ENCODE measurements around the gene PKNOX2.

The PKNOX2 gene

DNA sequence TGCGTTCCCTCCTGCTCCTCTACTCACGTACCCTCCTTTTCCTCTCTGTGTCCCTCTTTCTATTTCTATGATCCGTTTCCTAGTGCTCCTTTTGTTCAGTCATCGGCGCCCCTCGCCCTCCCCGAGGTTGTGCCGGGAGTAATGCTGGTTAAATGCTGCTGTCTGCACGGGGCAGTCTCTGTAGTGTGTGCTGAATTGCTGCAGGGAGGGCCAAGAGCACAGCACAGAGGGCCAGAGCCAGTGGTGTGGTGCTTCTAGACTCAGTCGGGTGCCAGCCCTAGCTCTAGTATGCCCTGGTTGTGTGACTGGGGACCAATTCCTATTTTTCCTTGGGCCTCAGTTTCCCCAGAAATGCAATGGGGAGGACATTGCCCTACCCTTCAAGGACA lies 98.3 kb downstream of the PKNOX2 start:
- no peak for TF ChIP-seq FOXP2 (optimal IDR thresholded peaks at IDR 0.05; ENCODE audit: borderline replicate concordance, extremely low read depth, extremely low read length, insufficient read depth)
- no peak for TF ChIP-seq TAF1 (IDR thresholded peaks at IDR 0.05; ENCODE audit: borderline replicate concordance, insufficient read depth, low read length)
- no peak for TF ChIP-seq POLR2AphosphoS5 (IDR thresholded peaks at IDR 0.05; ENCODE audit: low read depth, low read length)
- no peak for TF ChIP-seq SIN3A (IDR thresholded peaks at IDR 0.05; ENCODE audit: borderline replicate concordance, insufficient read depth, low read length)
- TF ChIP-seq, protein P1, sequence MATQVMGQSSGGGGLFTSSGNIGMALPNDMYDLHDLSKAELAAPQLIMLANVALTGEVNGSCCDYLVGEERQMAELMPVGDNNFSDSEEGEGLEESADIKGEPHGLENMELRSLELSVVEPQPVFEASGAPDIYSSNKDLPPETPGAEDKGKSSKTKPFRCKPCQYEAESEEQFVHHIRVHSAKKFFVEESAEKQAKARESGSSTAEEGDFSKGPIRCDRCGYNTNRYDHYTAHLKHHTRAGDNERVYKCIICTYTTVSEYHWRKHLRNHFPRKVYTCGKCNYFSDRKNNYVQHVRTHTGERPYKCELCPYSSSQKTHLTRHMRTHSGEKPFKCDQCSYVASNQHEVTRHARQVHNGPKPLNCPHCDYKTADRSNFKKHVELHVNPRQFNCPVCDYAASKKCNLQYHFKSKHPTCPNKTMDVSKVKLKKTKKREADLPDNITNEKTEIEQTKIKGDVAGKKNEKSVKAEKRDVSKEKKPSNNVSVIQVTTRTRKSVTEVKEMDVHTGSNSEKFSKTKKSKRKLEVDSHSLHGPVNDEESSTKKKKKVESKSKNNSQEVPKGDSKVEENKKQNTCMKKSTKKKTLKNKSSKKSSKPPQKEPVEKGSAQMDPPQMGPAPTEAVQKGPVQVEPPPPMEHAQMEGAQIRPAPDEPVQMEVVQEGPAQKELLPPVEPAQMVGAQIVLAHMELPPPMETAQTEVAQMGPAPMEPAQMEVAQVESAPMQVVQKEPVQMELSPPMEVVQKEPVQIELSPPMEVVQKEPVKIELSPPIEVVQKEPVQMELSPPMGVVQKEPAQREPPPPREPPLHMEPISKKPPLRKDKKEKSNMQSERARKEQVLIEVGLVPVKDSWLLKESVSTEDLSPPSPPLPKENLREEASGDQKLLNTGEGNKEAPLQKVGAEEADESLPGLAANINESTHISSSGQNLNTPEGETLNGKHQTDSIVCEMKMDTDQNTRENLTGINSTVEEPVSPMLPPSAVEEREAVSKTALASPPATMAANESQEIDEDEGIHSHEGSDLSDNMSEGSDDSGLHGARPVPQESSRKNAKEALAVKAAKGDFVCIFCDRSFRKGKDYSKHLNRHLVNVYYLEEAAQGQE (IDR thresholded peaks at IDR 0.05; ENCODE audit: insufficient read depth in 1 of 2, low read depth in 2 of 2, low read length in 2 of 2) = no peak

GRCh38 chr11:125263268-125263790 lies 98.8 kb downstream of the PKNOX2 start:
- no peak for TF ChIP-seq FOXP2 (optimal IDR thresholded peaks at IDR 0.05; ENCODE audit: borderline replicate concordance, extremely low read depth, extremely low read length, insufficient read depth)

DNA sequence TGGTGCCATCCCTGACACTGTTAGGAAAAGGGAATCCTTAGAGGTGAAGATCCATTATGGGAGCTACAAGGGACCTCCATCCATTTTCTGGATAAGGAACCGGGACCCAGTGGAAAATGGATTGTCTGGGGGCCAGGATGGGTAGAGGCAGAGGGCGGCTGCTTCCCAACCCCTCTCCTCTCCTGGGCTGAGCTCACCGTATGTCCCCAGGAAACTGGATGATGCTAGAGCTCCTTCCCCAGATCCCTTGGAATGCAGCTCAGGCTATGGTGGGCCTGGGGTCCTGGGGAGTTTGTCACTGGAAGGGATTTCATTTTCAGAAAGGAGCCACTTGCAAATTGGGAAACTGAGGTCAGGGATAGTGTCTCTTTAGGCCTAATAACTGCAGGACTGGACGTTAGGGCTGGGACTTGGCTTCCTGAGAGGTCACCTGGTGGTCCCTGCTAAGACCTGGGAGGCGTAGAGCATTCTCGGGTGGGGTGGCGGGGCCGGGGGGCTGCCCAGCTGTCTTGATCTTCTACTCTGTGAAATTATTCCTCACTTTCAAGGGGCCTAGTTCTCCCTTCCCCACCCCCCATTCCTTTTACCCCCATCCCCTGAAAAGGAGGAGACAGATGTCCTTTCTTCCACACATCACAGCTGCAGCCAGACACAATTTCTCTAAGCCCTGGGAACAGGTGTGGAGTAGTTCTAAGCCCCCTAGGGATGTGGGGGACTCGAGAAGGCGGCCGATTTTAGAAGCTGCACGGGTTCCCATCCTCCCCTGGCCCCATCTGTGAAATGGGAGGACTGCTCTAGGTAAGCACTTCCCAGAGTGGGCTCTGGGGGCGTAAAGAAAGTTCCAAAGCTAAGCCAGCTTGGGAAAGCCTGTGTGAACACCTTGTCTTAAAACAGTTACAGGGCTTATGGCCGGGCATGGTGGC lies 99.8 kb downstream of the PKNOX2 start:
- TF ChIP-seq SIN3A (IDR thresholded peaks at IDR 0.05; ENCODE audit: borderline replicate concordance, insufficient read depth, low read length) (no peak), FOXP2 (optimal IDR thresholded peaks at IDR 0.05; ENCODE audit: borderline replicate concordance, extremely low read depth, extremely low read length, insufficient read depth) (no peak), TAF1 (IDR thresholded peaks at IDR 0.05; ENCODE audit: borderline replicate concordance, insufficient read depth, low read length) (no peak), POLR2AphosphoS5 (IDR thresholded peaks at IDR 0.05; ENCODE audit: low read depth, low read length) (no peak)
- TF ChIP-seq, protein P1 (IDR thresholded peaks at IDR 0.05; ENCODE audit: insufficient read depth in 1 of 2, low read depth in 2 of 2, low read length in 2 of 2) = no peak

GRCh38 chr11:125267548-125267947 lies 103.0 kb downstream of the PKNOX2 start:
- TF ChIP-seq FOXP2 (optimal IDR thresholded peaks at IDR 0.05; ENCODE audit: borderline replicate concordance, extremely low read depth, extremely low read length, insufficient read depth) (no peak), TAF1 (IDR thresholded peaks at IDR 0.05; ENCODE audit: borderline replicate concordance, insufficient read depth, low read length) (no peak), SIN3A (IDR thresholded peaks at IDR 0.05; ENCODE audit: borderline replicate concordance, insufficient read depth, low read length) (no peak), POLR2AphosphoS5 (IDR thresholded peaks at IDR 0.05; ENCODE audit: low read depth, low read length) (no peak)
- TF ChIP-seq, protein P1 (IDR thresholded peaks at IDR 0.05; ENCODE audit: insufficient read depth in 1 of 2, low read depth in 2 of 2, low read length in 2 of 2) = no peak

DNA sequence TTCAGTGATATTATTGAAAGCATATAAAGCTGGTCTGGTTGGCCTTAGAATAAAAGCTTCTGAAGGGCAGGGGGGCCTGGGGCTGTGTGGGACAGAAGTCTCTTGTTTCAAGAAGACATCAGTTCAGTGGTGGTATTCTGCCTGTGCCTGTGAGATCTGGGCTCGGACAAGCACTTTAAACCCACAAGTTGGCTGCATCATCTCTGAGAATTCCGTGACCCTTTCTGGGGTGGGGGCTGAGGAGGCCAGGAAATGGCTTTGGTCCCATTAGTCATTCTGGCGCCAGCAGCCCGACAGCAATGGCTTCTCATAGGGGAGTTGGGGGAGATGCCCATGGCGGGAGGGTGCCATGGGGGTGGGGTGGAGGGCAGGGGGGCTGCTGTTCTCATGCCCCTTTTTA lies 104.1 kb downstream of the PKNOX2 start:
- TF ChIP-seq, protein P1 (IDR thresholded peaks at IDR 0.05; ENCODE audit: insufficient read depth in 1 of 2, low read depth in 2 of 2, low read length in 2 of 2) = no peak
- no peak for TF ChIP-seq SIN3A (IDR thresholded peaks at IDR 0.05; ENCODE audit: borderline replicate concordance, insufficient read depth, low read length)
- no peak for TF ChIP-seq FOXP2 (optimal IDR thresholded peaks at IDR 0.05; ENCODE audit: borderline replicate concordance, extremely low read depth, extremely low read length, insufficient read depth)
- TF ChIP-seq POLR2AphosphoS5 (IDR thresholded peaks at IDR 0.05; ENCODE audit: low read depth, low read length) = no peak
- no peak for TF ChIP-seq TAF1 (IDR thresholded peaks at IDR 0.05; ENCODE audit: borderline replicate concordance, insufficient read depth, low read length)
